ENCODE results near the gene GALNTL6.

DNA sequence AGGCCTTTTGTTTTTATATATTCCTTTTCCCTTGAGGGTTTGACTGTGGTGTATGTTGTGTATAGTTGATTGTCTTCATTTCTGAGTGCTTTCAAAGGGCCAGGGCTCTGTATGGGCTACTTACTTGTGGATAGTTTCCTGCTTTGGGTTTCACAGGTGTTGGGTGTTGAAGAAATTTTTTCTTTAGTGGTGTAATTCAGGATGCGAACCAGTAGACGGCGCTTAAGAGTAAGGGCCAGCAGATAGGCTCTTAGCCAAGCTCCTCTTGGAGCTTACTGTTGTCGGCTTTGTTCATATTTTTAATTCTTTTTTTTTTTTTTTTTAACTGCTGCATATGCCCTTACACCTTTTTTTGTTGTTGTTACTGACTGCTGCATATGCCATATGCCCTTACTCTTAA lies 1079.1 kb downstream of the GALNTL6 start:
- TF ChIP-seq, protein P1, sequence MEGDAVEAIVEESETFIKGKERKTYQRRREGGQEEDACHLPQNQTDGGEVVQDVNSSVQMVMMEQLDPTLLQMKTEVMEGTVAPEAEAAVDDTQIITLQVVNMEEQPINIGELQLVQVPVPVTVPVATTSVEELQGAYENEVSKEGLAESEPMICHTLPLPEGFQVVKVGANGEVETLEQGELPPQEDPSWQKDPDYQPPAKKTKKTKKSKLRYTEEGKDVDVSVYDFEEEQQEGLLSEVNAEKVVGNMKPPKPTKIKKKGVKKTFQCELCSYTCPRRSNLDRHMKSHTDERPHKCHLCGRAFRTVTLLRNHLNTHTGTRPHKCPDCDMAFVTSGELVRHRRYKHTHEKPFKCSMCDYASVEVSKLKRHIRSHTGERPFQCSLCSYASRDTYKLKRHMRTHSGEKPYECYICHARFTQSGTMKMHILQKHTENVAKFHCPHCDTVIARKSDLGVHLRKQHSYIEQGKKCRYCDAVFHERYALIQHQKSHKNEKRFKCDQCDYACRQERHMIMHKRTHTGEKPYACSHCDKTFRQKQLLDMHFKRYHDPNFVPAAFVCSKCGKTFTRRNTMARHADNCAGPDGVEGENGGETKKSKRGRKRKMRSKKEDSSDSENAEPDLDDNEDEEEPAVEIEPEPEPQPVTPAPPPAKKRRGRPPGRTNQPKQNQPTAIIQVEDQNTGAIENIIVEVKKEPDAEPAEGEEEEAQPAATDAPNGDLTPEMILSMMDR (IDR thresholded peaks at IDR 0.05; ENCODE audit: insufficient read depth, low read length, poor library complexity, severe bottlenecking): peak; percentile 72
- TF ChIP-seq EZH2phosphoT487 (conservative IDR thresholded peaks at IDR 0.05; ENCODE audit: low read length): no peak
